Activated T-cell treated with anti-CD3 and anti-CD28 coated beads, Interleukin-2, amount 50 U/mL, for 24 hours (primary cell): ENCODE measurements around the gene ANKRD39.

ENCODE experiments used
- DNase-seq: peaks from one replicate; pipeline ENCODE4 v3.0.0-alpha.2; 2020
- H3K27ac Mint-ChIP-seq: 2 replicates; pipeline ENCODE4 v1.8.0; 2020; ENCODE audit warnings: mild to moderate bottlenecking, mixed read lengths
- H3K27me3 Mint-ChIP-seq: 2 replicates; pipeline ENCODE4 v1.8.0; 2020; ENCODE audit warnings: mixed read lengths
- H3K36me3 Mint-ChIP-seq: 2 replicates; pipeline ENCODE4 v1.8.0; 2020; ENCODE audit warnings: low read depth, mixed read lengths
- H3K4me1 Mint-ChIP-seq: 2 replicates; pipeline ENCODE4 v1.8.0; 2020; ENCODE audit warnings: low read depth, mixed read lengths
- H3K4me3 Mint-ChIP-seq: 2 replicates; pipeline ENCODE4 v1.8.0; 2020; ENCODE audit warnings: mild to moderate bottlenecking, moderate library complexity, mixed read lengths
- H3K9me3 Mint-ChIP-seq: 2 replicates; pipeline ENCODE4 v1.8.0; 2020; ENCODE audit warnings: mixed read lengths

The ANKRD39 gene

GRCh38 chr2:96860065-96861029, 2.5 kb upstream of the ANKRD39 start:
- no peak overlapping the region for H3K4me3 Mint-ChIP-seq
- H3K4me1 Mint-ChIP-seq = peaks cover 32% of the 10 kb centered on the region
- peak overlapping the region; percentile 6 for H3K27ac Mint-ChIP-seq
- H3K27me3 Mint-ChIP-seq = no peaks in the 10 kb centered on the region
- H3K9me3 Mint-ChIP-seq = no peaks in the 10 kb centered on the region
- peaks cover 50% of the 10 kb centered on the region for H3K36me3 Mint-ChIP-seq
- DNase-seq = peak; percentile 61

DNA sequence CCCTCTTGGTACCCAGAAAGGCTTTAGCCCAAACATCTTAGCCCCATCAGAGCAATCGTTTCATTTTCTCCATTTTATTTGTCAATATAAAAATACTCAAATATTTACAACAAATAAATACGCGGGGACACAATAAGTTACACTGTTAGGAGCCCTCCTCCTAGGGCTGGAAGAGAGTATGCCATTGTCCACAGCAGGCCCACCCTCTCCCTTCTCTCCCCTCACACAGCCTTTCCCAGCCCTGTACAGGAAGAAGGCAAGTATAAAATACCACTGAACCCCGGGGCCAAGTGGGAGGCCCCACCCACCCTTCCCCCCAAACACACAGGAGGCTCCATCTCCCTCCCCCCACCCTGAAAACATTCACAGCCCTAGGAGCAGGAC, 1.9 kb upstream of the ANKRD39 start:
- Mint-ChIP-seq H3K27ac (no peak overlapping the region), H3K4me3 (peak overlapping the region; percentile 23), H3K36me3 (peaks cover 49% of the 10 kb centered on the region), H3K4me1 (peaks cover 36% of the 10 kb centered on the region), H3K9me3 (no peaks in the 10 kb centered on the region), H3K27me3 (no peaks in the 10 kb centered on the region)
- DNase-seq = no peak

- no peaks in the 10 kb centered on the region for H3K27me3 Mint-ChIP-seq
- H3K36me3 Mint-ChIP-seq = peaks cover 48% of the 10 kb centered on the region
- peak overlapping the region; percentile 61 for H3K27ac Mint-ChIP-seq
- DNase-seq = no peak
- H3K9me3 Mint-ChIP-seq = no peaks in the 10 kb centered on the region
- peaks cover 40% of the 10 kb centered on the region for H3K4me1 Mint-ChIP-seq
- H3K4me3 Mint-ChIP-seq = peak overlapping the region; percentile 91
These were observed 1.4 kb upstream of the ANKRD39 start for GRCh38 chr2:96859099-96859649.

- Mint-ChIP-seq H3K27me3 (no peaks in the 10 kb centered on the region), H3K4me1 (peaks cover 40% of the 10 kb centered on the region), H3K36me3 (peaks cover 52% of the 10 kb centered on the region), H3K4me3 (peak overlapping the region; percentile 91), H3K27ac (peak overlapping the region; percentile 88), H3K9me3 (no peaks in the 10 kb centered on the region)
- DNase-seq = peak; percentile 32
These were observed 795 bp downstream of the ANKRD39 start for GRCh38 chr2:96856776-96857666.

- H3K4me3 Mint-ChIP-seq = no peak overlapping the region
- H3K27ac Mint-ChIP-seq = no peak overlapping the region
- no peak for DNase-seq
- H3K36me3 Mint-ChIP-seq = peaks cover 66% of the 10 kb centered on the region
- no peaks in the 10 kb centered on the region for H3K27me3 Mint-ChIP-seq
- H3K9me3 Mint-ChIP-seq = no peaks in the 10 kb centered on the region
- peaks cover 20% of the 10 kb centered on the region for H3K4me1 Mint-ChIP-seq
These were observed 4.5 kb downstream of the ANKRD39 start for GRCh38 chr2:96853321-96853720.

- peaks cover 71% of the 10 kb centered on the region for H3K36me3 Mint-ChIP-seq
These were observed 5.1 kb downstream of the ANKRD39 start for GRCh38 chr2:96852667-96853066.

DNA sequence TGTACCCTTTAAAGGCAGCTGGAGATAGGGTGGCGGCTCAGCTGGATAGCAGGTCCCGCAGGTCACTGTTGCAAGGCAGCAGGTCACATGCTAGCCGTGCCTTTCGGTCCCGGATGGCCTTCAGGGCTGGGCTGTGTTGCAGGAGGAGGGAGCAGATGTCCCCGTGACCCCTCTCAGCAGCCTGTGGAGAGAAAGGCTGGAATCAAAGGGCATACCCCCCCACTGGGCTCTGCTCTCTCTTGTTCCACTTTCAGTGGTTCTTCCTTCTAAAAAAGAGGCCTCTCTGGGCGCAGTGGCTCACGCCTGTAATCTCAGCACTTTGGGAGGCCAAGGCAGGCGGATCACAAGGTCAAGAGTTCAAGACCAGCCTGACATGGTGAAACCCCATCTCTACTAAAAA, 9.6 kb downstream of the ANKRD39 start:
- Mint-ChIP-seq H3K4me1 (no peaks in the 10 kb centered on the region), H3K36me3 (peaks cover 72% of the 10 kb centered on the region), H3K27ac (no peak overlapping the region)

More at GRCh38 chr2:96852667-96853066, 5.1 kb downstream of the ANKRD39 start:
- Mint-ChIP-seq H3K27ac (no peak overlapping the region), H3K4me3 (no peak overlapping the region), H3K9me3 (no peaks in the 10 kb centered on the region), H3K4me1 (peaks cover 20% of the 10 kb centered on the region), H3K27me3 (no peaks in the 10 kb centered on the region)
- no peak for DNase-seq

DNA sequence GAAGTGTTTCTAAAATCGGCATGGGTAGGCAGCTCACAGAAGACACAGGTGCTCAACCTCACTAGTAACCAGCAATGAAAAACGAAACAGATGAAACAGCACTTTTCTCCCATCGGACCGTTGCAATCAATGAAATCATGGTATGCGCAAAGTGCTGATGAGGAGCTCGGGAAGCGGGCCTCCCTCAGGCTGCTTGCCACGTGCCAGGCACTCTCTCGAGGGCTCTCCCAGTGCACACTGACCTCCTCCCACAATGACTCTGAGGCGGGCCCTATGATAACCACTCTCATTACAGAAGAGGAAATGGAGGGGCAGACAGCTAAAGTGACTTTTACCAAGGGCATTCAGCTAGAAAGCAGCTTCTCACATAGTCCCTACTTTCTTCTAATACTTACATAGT, 10.2 kb downstream of the ANKRD39 start:
- no peaks in the 10 kb centered on the region for H3K9me3 Mint-ChIP-seq
- no peaks in the 10 kb centered on the region for H3K4me1 Mint-ChIP-seq
- H3K4me3 Mint-ChIP-seq = no peak overlapping the region
- no peak for DNase-seq
- no peaks in the 10 kb centered on the region for H3K27me3 Mint-ChIP-seq
- no peak overlapping the region for H3K27ac Mint-ChIP-seq
- H3K36me3 Mint-ChIP-seq = peaks cover 65% of the 10 kb centered on the region

More for the DNA sequence above, 9.6 kb downstream of the ANKRD39 start:
- Mint-ChIP-seq H3K4me3 (no peak overlapping the region), H3K9me3 (no peaks in the 10 kb centered on the region), H3K27me3 (no peaks in the 10 kb centered on the region)
- no peak for DNase-seq

GRCh38 chr2:96846825-96847224, 11.0 kb downstream of the ANKRD39 start:
- no peak overlapping the region for H3K4me3 Mint-ChIP-seq
- no peaks in the 10 kb centered on the region for H3K9me3 Mint-ChIP-seq
- no peaks in the 10 kb centered on the region for H3K27me3 Mint-ChIP-seq
- no peak for DNase-seq
- H3K27ac Mint-ChIP-seq = no peak overlapping the region
- peaks cover 61% of the 10 kb centered on the region for H3K36me3 Mint-ChIP-seq
- H3K4me1 Mint-ChIP-seq = no peaks in the 10 kb centered on the region

DNA sequence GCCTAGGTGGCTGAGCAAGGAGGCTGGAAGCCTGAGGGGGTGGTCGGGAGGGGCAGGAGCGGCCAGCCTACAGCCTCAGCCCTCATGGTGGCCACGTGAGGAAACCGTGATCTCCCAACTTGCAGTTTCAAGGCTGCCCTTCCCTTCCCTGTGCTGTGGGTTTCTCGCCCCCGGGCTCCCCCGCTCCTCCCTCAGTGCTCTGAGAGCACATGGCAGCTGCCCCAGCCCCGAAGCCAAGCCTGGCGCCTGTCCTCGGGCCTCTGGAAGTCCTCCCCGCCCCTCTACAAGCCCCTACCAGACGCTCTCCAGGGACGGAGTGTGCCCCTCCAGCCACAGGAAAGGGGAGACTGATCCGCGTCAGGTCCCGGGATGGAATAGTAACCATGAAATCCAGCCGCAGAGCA, 13.4 kb downstream of the ANKRD39 start:
- Mint-ChIP-seq H3K4me1 (peaks cover 13% of the 10 kb centered on the region), H3K9me3 (no peaks in the 10 kb centered on the region), H3K27ac (peak overlapping the region; percentile 14), H3K4me3 (no peak overlapping the region), H3K27me3 (no peaks in the 10 kb centered on the region), H3K36me3 (peaks cover 50% of the 10 kb centered on the region)
- no peak for DNase-seq

DNA sequence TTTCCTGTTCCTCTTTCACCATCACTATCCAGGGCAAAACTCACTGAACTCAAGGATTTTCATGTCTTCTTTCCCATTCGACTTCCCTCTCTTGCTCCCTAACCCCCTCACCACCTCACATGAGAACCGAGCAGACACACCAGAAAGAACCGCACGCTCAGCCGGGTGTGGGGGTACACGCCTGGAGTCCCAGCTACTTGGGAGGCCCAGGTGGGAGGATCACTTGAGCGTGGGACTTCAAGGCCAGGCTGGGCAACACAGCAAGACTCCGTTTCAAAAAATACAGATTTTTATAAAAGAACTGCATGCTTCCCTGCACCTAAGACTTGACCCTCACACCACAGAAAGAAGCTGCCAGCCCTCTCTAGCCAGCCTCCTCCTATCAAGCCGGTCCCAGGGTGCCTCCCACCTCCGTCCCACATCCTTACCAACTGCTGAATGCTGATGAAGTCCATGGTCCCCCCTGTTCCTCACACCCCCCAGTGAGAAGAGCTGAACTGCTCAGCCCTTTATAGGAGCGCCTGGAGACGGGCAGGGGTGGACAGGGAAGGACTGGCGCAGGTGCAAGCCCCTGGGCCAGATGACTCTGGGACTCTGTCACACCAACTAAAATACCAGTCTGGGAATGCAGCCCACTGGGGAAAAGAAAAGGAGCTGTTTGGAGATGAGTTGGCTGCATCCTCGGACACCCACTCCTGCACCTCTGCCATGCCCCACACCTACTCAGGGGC, 14.1 kb downstream of the ANKRD39 start, which contains the start of gene ANKRD23:
TSS of gene ANKRD23 (minus strand) at position 484 of the 731 bp plus-strand sequence. CDS start at position 455, 29 bp downstream.
- Mint-ChIP-seq H3K4me3 (no peak within 1 kb of the TSS), H3K36me3 (peaks cover 50% of the 10 kb centered on the region), H3K27ac (peak within 1 kb of the TSS; percentile 32), H3K27me3 (no peaks in the 10 kb centered on the region), H3K4me1 (peaks cover 19% of the 10 kb centered on the region), H3K9me3 (no peaks in the 10 kb centered on the region)
- DNase-seq = no peak

DNA sequence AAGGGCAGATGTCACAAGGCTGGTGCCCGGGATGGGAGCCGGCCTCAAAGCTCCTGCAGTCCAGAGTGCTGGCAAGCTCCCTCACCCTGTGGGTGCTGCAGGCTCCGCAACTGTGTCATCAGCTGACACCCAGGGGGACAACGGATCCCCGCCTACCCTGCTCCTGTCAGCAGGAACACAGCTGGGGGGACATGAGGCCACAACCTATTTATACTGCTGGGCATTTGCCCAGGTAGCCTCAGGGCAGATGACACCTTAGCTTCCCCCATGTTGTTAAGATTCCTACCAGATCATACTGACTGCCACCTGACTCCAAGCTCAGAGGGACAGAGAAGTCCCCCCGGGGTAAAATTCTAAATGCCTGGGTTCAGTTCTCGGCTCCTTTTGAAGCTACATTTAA, 15.2 kb downstream of the ANKRD39 start:
- no peaks in the 10 kb centered on the region for H3K9me3 Mint-ChIP-seq
- no peak overlapping the region for H3K4me3 Mint-ChIP-seq
- no peak overlapping the region for H3K27ac Mint-ChIP-seq
- no peak for DNase-seq
- no peaks in the 10 kb centered on the region for H3K27me3 Mint-ChIP-seq
- H3K36me3 Mint-ChIP-seq = peaks cover 47% of the 10 kb centered on the region
- peaks cover 21% of the 10 kb centered on the region for H3K4me1 Mint-ChIP-seq

DNA sequence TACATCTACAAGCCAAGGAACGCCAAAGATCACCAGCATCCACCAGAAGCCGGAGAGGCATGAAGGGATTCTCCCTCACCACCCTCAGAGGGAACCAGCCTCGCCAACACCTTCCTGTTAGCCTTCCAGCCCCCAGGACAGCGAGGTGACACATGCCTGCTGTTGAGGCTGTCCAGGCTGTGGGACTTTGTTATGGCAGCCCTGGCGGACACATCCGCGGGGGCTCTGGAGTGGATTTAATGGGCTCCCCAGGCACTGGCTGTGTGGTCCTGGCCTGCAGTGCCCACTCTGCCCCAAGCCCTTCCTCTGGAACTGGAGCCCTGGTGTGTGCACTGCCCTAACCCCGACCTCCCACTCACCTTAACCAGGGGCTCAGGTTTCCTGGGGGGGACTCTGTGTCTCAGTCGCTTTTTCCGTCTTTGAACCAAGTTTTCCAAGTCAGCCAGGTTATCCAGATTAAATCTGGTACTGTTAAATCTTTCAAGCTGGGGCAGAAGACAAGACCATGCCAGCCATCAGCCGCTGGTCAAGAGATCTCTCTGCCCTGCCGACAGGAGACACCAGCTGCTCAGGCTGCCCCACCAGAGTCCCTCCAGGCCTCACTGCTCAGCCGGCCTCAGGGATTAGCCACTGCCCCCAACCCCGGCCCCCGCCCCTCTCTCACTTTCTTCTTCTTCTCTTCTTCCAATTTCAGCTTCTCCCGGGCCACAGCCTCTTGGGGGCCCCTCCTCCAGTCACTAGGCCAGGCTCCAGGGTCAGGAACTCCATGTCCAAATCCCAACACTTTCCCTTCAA, 15.9 kb downstream of the ANKRD39 start:
- Mint-ChIP-seq H3K27ac (no peak overlapping the region), H3K4me1 (peaks cover 21% of the 10 kb centered on the region), H3K36me3 (peaks cover 47% of the 10 kb centered on the region), H3K9me3 (no peaks in the 10 kb centered on the region), H3K4me3 (no peak overlapping the region), H3K27me3 (no peaks in the 10 kb centered on the region)
- no peak for DNase-seq
